Measurements from ENCODE around the gene PRR22.
"Not testable (repeated sequence)": the region's sequence is repeated elsewhere in the genome, so short reads cannot be mapped to it uniquely, and the experiment has no call there.

The PRR22 gene

DNA sequence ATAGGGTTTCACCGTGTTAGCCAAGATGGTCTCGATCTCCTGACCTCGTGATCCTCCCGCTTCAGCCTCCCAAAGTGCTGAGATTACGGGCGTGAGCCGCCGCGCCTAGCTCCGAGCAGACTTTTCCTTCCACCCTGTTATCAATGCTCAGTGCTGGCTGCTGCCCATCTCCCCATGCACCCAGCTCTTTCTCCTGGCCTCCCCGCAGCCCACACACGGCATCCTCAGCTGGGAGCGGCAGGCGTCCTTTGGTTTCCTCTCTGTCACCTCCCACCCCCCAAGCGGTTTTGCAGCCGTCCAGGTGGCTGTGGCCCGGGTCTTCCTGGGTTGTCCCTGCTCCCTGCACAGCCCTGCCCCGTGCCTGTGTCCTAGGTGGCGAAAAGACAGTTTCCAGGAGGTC is 12.1 kb downstream of the PRR22 start:
- no peak overlapping the region for H3K9ac ChIP-seq (ENCODE audit: low read length)
- H3K9me3 ChIP-seq (ENCODE audit: control insufficient read depth, low read length), result no peaks in the 10 kb centered on the region
- no peak overlapping the region for H3K4me3 ChIP-seq (ENCODE audit: low read length)
- H3K4me1 ChIP-seq (ENCODE audit: control insufficient read depth, insufficient read depth, low read length), result peaks cover 10% of the 10 kb centered on the region
- no peaks in the 10 kb centered on the region for H3K27me3 ChIP-seq (replicated peaks; ENCODE audit: control insufficient read depth, insufficient read depth, low read length)
- no peak for DNase-seq (ENCODE audit: low read depth)
- H3K36me3 ChIP-seq (ENCODE audit: control insufficient read depth, insufficient read depth, low read length, severe bottlenecking), result no peaks in the 10 kb centered on the region

DNA sequence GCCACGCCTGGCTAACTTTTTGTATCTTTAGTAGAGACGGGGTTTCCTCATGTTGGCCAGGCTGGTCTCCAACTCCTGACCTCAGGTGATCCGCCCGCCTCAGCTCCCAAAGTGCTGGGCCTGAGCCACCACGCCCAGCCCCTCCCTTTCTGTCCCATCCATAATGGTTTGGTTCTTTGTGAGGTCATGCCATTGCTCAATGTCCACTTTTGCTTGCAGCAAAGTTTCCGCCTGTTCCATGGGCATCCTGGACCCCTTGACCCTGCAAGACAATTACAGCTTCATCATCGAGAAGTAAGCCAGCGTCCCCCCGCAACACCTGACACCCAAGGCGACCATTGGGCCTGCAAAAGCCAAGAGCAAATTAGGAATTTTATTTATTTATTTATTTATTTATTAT is 16.6 kb downstream of the PRR22 start:
- Histone ChIP-seq H3K9ac (ENCODE audit: low read length) (no peak overlapping the region), H3K4me3 (ENCODE audit: low read length) (no peak overlapping the region), H3K36me3 (ENCODE audit: control insufficient read depth, insufficient read depth, low read length, severe bottlenecking) (no peaks in the 10 kb centered on the region), H3K27me3 (replicated peaks; ENCODE audit: control insufficient read depth, insufficient read depth, low read length) (no peaks in the 10 kb centered on the region), H3K9me3 (ENCODE audit: control insufficient read depth, low read length) (no peaks in the 10 kb centered on the region), H3K4me1 (ENCODE audit: control insufficient read depth, insufficient read depth, low read length) (no peaks in the 10 kb centered on the region)
- no peak for DNase-seq (ENCODE audit: low read depth)

DNA sequence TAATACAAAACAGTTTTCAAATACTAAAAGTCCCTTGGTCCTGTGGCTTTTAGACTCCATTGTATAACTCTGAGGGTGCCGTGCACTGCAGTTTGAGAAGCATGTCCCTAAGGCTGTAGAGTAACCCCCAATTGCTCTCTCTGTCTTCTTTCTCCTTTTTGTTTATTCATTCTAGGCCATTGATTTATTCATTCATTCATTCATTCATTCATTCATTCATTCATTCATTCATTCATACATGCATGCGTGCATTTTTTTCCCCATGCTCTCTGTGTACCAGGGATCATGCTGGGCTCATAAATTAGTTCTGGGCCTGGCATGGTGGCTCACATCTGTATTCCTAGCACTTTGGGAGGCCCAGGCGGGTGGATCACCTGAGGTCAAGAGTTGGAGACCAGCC is 19.3 kb downstream of the PRR22 start:
- no peaks in the 10 kb centered on the region for H3K27me3 ChIP-seq (replicated peaks; ENCODE audit: control insufficient read depth, insufficient read depth, low read length)
- no peak for DNase-seq (ENCODE audit: low read depth)
- no peak overlapping the region for H3K4me3 ChIP-seq (ENCODE audit: low read length)
- H3K36me3 ChIP-seq (ENCODE audit: control insufficient read depth, insufficient read depth, low read length, severe bottlenecking), result no peaks in the 10 kb centered on the region
- H3K9me3 ChIP-seq (ENCODE audit: control insufficient read depth, low read length), result no peaks in the 10 kb centered on the region
- no peak overlapping the region for H3K9ac ChIP-seq (ENCODE audit: low read length)
- H3K4me1 ChIP-seq (ENCODE audit: control insufficient read depth, insufficient read depth, low read length), result no peaks in the 10 kb centered on the region

DNA sequence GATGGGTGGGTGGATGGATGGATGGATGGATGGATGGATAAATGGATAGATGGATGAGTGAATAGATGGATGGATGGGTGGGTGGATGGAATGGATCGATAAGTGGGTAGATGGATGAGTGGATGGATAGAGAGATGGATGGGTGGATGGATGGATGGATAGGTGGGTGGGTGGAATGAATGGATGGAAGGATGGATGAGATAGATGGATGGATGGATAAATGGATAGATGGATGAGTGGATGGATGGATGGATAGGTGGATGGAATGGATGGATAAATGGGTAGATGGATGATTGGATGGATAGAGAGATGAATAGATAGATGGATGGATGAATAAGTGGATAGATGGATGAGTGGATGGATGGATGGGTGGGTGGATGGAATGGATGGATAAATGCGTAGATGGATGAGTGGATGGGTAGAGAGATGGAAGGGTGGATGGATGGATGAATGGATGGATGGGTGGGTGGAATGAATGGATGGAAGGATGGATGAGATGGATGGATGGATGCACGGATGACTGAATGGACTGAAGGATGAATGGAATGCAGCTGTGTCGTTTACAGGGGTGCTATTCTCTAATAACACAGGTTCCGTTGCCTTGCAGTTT is 21.8 kb downstream of the PRR22 start:
- Histone ChIP-seq H3K36me3 (ENCODE audit: control insufficient read depth, insufficient read depth, low read length, severe bottlenecking) (no peaks in the 10 kb centered on the region), H3K4me1 (ENCODE audit: control insufficient read depth, insufficient read depth, low read length) (no peaks in the 10 kb centered on the region), H3K4me3 (ENCODE audit: low read length) (no peak overlapping the region), H3K27me3 (replicated peaks; ENCODE audit: control insufficient read depth, insufficient read depth, low read length) (peaks cover 1% of the 10 kb centered on the region), H3K9ac (ENCODE audit: low read length) (no peak overlapping the region), H3K9me3 (ENCODE audit: control insufficient read depth, low read length) (no peaks in the 10 kb centered on the region)
- no peak for DNase-seq (ENCODE audit: low read depth)

DNA sequence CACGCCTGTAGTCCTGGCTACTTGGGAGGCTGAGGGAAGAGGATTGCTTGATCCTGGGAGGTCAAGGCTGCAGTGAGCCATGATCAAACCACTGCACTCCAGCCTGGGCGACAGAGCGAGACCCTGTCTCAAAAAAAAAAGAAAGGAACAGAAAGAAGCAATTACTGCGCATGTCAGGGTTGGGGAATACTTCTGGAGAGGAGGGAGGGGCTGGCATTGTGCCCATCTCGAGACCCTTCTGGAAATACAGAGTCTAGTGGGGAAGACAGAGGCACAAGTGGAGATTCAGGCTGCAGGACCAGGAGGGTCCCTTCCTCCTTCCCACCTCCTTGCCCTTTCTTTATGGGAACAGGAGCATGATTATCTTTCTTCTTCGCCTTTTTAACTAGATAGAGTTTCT is 30.8 kb downstream of the PRR22 start:
- no peak for DNase-seq (ENCODE audit: low read depth)
- Histone ChIP-seq H3K36me3 (ENCODE audit: control insufficient read depth, insufficient read depth, low read length, severe bottlenecking) (no peaks in the 10 kb centered on the region), H3K27me3 (replicated peaks; ENCODE audit: control insufficient read depth, insufficient read depth, low read length) (peaks cover 24% of the 10 kb centered on the region), H3K9ac (ENCODE audit: low read length) (no peak overlapping the region), H3K4me3 (ENCODE audit: low read length) (no peak overlapping the region), H3K9me3 (ENCODE audit: control insufficient read depth, low read length) (no peaks in the 10 kb centered on the region), H3K4me1 (ENCODE audit: control insufficient read depth, insufficient read depth, low read length) (no peaks in the 10 kb centered on the region)

DNA sequence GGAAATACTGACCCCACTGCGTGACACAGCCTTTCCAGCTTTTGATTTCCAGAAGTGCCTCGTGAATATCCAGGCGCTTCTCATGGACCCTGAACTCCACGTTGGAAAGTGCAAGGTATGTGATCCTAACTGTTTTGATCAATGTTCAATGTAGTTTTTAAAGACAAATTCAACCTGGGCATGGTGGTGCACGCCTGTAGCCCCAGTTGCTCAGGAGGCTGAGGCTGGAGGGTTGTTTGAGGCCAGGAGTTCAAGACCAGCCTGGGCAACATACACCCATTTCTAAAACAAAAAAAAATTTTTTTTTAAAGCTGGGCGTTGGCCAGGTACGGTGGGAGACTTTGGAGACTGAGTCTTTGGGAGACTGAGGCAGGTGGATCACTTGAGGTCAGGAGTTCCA is 32.8 kb downstream of the PRR22 start:
- Histone ChIP-seq H3K27me3 (replicated peaks; ENCODE audit: control insufficient read depth, insufficient read depth, low read length) (peaks cover 19% of the 10 kb centered on the region), H3K9ac (ENCODE audit: low read length) (no peak overlapping the region), H3K4me1 (ENCODE audit: control insufficient read depth, insufficient read depth, low read length) (no peaks in the 10 kb centered on the region), H3K9me3 (ENCODE audit: control insufficient read depth, low read length) (no peaks in the 10 kb centered on the region), H3K36me3 (ENCODE audit: control insufficient read depth, insufficient read depth, low read length, severe bottlenecking) (no peaks in the 10 kb centered on the region), H3K4me3 (ENCODE audit: low read length) (no peak overlapping the region)
- DNase-seq (ENCODE audit: low read depth), result no peak

DNA sequence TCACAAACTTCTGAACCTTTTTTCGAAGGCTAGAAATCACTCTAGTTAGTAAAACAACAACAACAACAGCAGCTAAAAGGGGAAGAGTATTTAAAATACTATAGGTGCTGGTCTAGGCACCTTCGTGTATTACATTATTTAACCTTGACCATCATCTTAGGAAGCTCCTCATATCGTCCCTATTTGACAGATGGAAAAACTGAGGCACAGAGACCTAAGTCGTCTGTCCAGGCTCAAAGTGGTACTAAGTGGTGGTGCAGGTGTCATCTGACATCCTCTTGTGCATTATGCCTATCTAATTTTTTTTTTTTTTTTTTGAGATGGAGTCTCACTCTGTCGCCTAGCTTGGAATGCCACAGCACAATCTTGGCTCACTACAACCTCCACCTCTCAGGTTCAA is 35.0 kb downstream of the PRR22 start:
- H3K4me1 ChIP-seq (ENCODE audit: control insufficient read depth, insufficient read depth, low read length), result no peaks in the 10 kb centered on the region
- H3K9me3 ChIP-seq (ENCODE audit: control insufficient read depth, low read length), result no peaks in the 10 kb centered on the region
- no peak overlapping the region for H3K9ac ChIP-seq (ENCODE audit: low read length)
- no peak overlapping the region for H3K4me3 ChIP-seq (ENCODE audit: low read length)
- H3K36me3 ChIP-seq (ENCODE audit: control insufficient read depth, insufficient read depth, low read length, severe bottlenecking), result no peaks in the 10 kb centered on the region
- H3K27me3 ChIP-seq (replicated peaks; ENCODE audit: control insufficient read depth, insufficient read depth, low read length), result peaks cover 21% of the 10 kb centered on the region
- DNase-seq (ENCODE audit: low read depth), result no peak

DNA sequence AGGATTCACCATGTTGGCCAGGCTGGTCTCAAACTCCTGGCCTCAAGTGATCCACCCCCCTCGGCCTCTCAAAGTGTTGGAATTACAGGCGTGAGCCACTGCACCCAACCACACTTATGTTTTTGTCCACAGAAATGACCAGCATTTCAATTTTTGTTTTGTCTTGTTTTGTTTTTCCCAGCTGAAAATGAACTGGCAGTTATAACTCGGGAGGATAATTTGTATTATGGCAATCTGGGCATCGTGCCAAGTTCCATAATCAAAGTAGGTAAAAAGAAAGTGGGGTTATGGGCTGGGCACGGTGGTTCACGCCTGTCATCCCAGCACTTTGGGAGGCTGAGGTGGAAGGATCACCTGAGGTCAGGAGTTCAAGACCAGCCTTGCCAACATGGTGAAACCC is 35.6 kb downstream of the PRR22 start:
- H3K4me3 ChIP-seq (ENCODE audit: low read length); DNase-seq (ENCODE audit: low read depth); H3K4me1 ChIP-seq (ENCODE audit: control insufficient read depth, insufficient read depth, low read length); H3K9me3 ChIP-seq (ENCODE audit: control insufficient read depth, low read length); H3K36me3 ChIP-seq (ENCODE audit: control insufficient read depth, insufficient read depth, low read length, severe bottlenecking); H3K9ac ChIP-seq (ENCODE audit: low read length): not testable (repeated sequence)
- H3K27me3 ChIP-seq (replicated peaks; ENCODE audit: control insufficient read depth, insufficient read depth, low read length), result peaks cover 15% of the 10 kb centered on the region

DNA sequence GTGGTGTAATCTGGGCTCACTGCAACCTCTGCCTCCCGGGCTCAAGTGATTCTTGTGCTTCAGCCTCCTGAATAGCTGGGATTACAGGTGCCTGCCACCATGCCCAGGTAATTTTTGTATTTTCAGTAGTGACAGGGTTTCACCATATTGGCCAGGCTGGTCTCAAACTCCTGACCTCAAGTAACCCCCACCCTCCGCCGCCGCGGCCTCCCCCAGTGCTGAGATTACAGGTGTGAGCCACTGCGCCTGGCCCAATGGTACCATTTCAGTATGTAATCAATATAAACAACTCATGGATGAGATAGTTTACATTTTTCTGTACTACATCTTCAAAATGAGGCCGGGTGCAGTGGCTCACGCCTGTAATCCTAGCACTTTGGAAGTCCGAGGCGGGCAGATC is 39.5 kb downstream of the PRR22 start:
- not testable (repeated sequence) for H3K4me3 ChIP-seq (ENCODE audit: low read length); DNase-seq (ENCODE audit: low read depth); H3K36me3 ChIP-seq (ENCODE audit: control insufficient read depth, insufficient read depth, low read length, severe bottlenecking); H3K9me3 ChIP-seq (ENCODE audit: control insufficient read depth, low read length); H3K27me3 ChIP-seq (replicated peaks; ENCODE audit: control insufficient read depth, insufficient read depth, low read length); H3K4me1 ChIP-seq (ENCODE audit: control insufficient read depth, insufficient read depth, low read length); H3K9ac ChIP-seq (ENCODE audit: low read length)

DNA sequence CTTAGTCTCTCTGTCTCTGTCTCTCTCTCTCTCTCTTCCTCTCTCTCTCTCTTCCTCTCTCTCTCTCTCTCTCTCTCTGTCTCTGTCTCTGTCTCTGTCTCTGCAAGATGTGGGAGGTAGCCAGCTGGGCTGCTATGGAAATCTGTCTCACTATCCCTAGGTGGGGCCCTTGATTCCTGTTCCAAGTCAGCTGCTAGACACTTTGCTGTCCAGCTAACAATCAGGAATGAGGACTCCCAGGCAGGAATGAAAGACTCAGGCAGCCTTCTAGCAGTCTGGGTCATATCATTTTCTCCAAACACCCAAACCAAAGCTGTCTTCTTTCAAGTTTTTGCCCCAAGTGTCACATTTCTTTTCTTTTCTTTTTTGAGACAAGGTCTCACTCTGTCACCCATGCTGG is 40.9 kb downstream of the PRR22 start:
- peak; percentile 7 for DNase-seq (ENCODE audit: low read depth)
- Histone ChIP-seq H3K27me3 (replicated peaks; ENCODE audit: control insufficient read depth, insufficient read depth, low read length) (peaks cover 6% of the 10 kb centered on the region), H3K4me3 (ENCODE audit: low read length) (no peak overlapping the region), H3K36me3 (ENCODE audit: control insufficient read depth, insufficient read depth, low read length, severe bottlenecking) (no peaks in the 10 kb centered on the region), H3K9ac (ENCODE audit: low read length) (no peak overlapping the region), H3K9me3 (ENCODE audit: control insufficient read depth, low read length) (no peaks in the 10 kb centered on the region), H3K4me1 (ENCODE audit: control insufficient read depth, insufficient read depth, low read length) (no peaks in the 10 kb centered on the region)

DNA sequence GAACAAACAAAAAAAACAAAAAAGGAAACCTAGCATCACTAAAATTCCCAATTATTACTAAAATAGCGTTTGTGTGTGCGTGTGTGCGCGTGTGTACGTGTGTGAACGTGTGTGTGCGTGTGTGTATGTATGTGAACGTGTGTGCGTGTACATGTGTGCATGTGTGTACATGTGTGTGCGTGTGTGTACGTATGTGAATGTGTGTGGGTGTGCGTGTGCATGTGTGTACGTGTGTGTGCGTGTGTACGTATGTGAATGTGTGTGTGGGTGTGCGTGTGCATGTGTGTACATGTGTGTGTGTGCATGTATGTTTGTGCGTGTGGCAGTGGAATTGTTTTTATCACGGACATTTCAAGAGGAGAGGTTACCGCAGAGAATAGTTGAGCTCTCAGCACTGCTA is 42.5 kb downstream of the PRR22 start:
- Histone ChIP-seq H3K9ac (ENCODE audit: low read length) (no peak overlapping the region), H3K4me1 (ENCODE audit: control insufficient read depth, insufficient read depth, low read length) (no peaks in the 10 kb centered on the region), H3K36me3 (ENCODE audit: control insufficient read depth, insufficient read depth, low read length, severe bottlenecking) (no peaks in the 10 kb centered on the region), H3K9me3 (ENCODE audit: control insufficient read depth, low read length) (no peaks in the 10 kb centered on the region), H3K4me3 (ENCODE audit: low read length) (no peak overlapping the region), H3K27me3 (replicated peaks; ENCODE audit: control insufficient read depth, insufficient read depth, low read length) (peaks cover 6% of the 10 kb centered on the region)
- DNase-seq (ENCODE audit: low read depth), result no peak

DNA sequence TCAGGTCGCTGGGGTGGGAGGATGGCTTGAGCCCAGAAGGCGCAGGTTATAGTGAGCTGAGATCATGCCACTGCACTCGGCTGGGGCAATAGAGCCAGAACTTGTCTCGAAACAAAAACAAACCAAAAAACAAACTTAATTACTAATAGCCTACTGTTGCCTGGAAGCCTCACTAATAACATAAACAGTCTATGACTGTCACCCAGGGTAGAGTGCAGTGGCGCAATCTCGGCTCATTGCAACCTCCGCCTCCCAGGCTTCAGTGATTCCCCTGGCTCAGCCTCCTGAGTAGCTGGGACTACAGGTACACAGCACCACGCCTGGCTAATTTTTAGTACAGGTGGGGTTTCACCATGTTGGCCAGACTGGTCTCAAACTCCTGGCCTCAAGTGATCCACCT is 46.1 kb downstream of the PRR22 start:
- no peaks in the 10 kb centered on the region for H3K27me3 ChIP-seq (replicated peaks; ENCODE audit: control insufficient read depth, insufficient read depth, low read length)
- H3K4me3 ChIP-seq (ENCODE audit: low read length), result no peak overlapping the region
- no peaks in the 10 kb centered on the region for H3K4me1 ChIP-seq (ENCODE audit: control insufficient read depth, insufficient read depth, low read length)
- H3K9me3 ChIP-seq (ENCODE audit: control insufficient read depth, low read length), result no peaks in the 10 kb centered on the region
- no peak for DNase-seq (ENCODE audit: low read depth)
- no peak overlapping the region for H3K9ac ChIP-seq (ENCODE audit: low read length)
- H3K36me3 ChIP-seq (ENCODE audit: control insufficient read depth, insufficient read depth, low read length, severe bottlenecking), result no peaks in the 10 kb centered on the region
